OCI-LY1 (cell line): Measurements from ENCODE around the gene SLC1A2.

ENCODE experiments used
- H2AFZ ChIP-seq: fragments of 200-600 bp; sonication (generic), shearing (Covaris generic); 2 replicates; pipeline ENCODE4 v1.6.0; 2014; ENCODE audit warnings: antibody characterized with exemption, mild to moderate bottlenecking, low read length
- H3F3A ChIP-seq: fragments of 200-600 bp; sonication (generic), shearing (Covaris generic); 2 replicates; pipeline ENCODE4 v1.6.0; 2014; ENCODE audit warnings: mild to moderate bottlenecking, antibody characterized with exemption, low read length, moderate library complexity; ENCODE audit not compliant: insufficient read depth
- H3K27ac ChIP-seq: fragments of 200-600 bp; sonication (generic); 2 replicates; pipeline ENCODE4 v1.5.1; 2014; ENCODE audit warnings: low read length, mixed run types, mild to moderate bottlenecking, low read depth; ENCODE audit not compliant: poor library complexity, severe bottlenecking
- H3K27me3 ChIP-seq: fragments of 200-600 bp; sonication (generic); 2 replicates; pipeline ENCODE4 v1.6.0; 2014; ENCODE audit warnings: antibody characterized with exemption, mild to moderate bottlenecking, low read length, moderate library complexity; ENCODE audit not compliant: insufficient read depth
- H3K36me3 ChIP-seq: fragments of 200-600 bp; sonication (generic); 2 replicates; pipeline ENCODE4 v1.6.1; 2014; ENCODE audit warnings: mild to moderate bottlenecking, antibody characterized with exemption, low read length, moderate library complexity, mixed read lengths; ENCODE audit not compliant: insufficient read depth
- H3K4me1 ChIP-seq: fragments of 200-600 bp; sonication (generic); 2 replicates; pipeline ENCODE4 v1.5.1; 2014; ENCODE audit warnings: mild to moderate bottlenecking, low read length, moderate library complexity; ENCODE audit not compliant: insufficient read depth, severe bottlenecking
- H3K4me2 ChIP-seq: fragments of 200-600 bp; sonication (generic), shearing (Covaris generic); 2 replicates; pipeline ENCODE4 v1.6.1; 2014; ENCODE audit warnings: low read length
- H3K4me3 ChIP-seq: fragments of 200-600 bp; sonication (generic); 2 replicates; pipeline ENCODE4 v1.5.1; 2014; ENCODE audit warnings: low read length, low read depth, mild to moderate bottlenecking, mixed read lengths; ENCODE audit not compliant: poor library complexity, severe bottlenecking
- H3K79me2 ChIP-seq: fragments of 200-600 bp; shearing (Covaris generic); 2 replicates; pipeline ENCODE4 v1.6.1; 2016; ENCODE audit warnings: mixed run types, low read length, mixed read lengths; ENCODE audit not compliant: insufficient read depth
- H3K9ac ChIP-seq: fragments of 200-600 bp; sonication (generic), shearing (Covaris generic); 2 replicates; pipeline ENCODE4 v1.6.1; 2014; ENCODE audit warnings: mild to moderate bottlenecking, low read length, mixed read lengths
- H3K9me2 ChIP-seq: fragments of 200-600 bp; sonication (generic), shearing (Covaris generic); 2 replicates; pipeline ENCODE4 v1.6.1; 2014; ENCODE audit warnings: low read depth, mild to moderate bottlenecking, low read length, mixed read lengths
- H3K9me3 ChIP-seq: fragments of 200-600 bp; shearing (Covaris generic); 2 replicates; pipeline ENCODE4 v1.6.1; 2014; ENCODE audit warnings: low read length, mixed read lengths
- H4K20me1 ChIP-seq: fragments of 200-600 bp; sonication (generic), shearing (Covaris generic); 2 replicates; pipeline ENCODE4 v1.6.0; 2016; ENCODE audit warnings: mild to moderate bottlenecking, low read length; ENCODE audit not compliant: insufficient read depth
- CTCF ChIP-seq: fragments of 200-600 bp; sonication (generic), shearing (Covaris generic); IDR thresholded peaks from 2 replicates; pipeline ENCODE4 v1.5.1; 2017; ENCODE audit warnings: mild to moderate bottlenecking, antibody characterized with exemption, low read length, moderate library complexity, mixed read lengths
- EZH2 ChIP-seq: fragments of 200-600 bp; sonication (generic), shearing (Covaris generic); IDR thresholded peaks from 2 replicates; pipeline ENCODE4 v1.8.0; 2017; ENCODE audit warnings: borderline replicate concordance, mixed run types, mild to moderate bottlenecking, antibody characterized with exemption, low read length, moderate library complexity, mixed read lengths

The SLC1A2 gene

GRCh38 chr11:35426351-35426750, 7.0 kb upstream of the SLC1A2 start:
- Histone ChIP-seq H3K9me3 (no peaks in the 10 kb centered on the region), H3K27me3 (no peaks in the 10 kb centered on the region), H3K9me2 (no peaks in the 10 kb centered on the region), H3K4me3 (no peak overlapping the region), H3K27ac (no peak overlapping the region), H3K79me2 (no peaks in the 10 kb centered on the region), H3K36me3 (no peaks in the 10 kb centered on the region), H3K4me1 (no peaks in the 10 kb centered on the region), H3K9ac (no peak overlapping the region), H3F3A (no peaks in the 10 kb centered on the region), H4K20me1 (no peaks in the 10 kb centered on the region), H3K4me2 (no peak overlapping the region), H2AFZ (no peak overlapping the region)
- TF ChIP-seq CTCF (no peak), EZH2 (no peak)

GRCh38 chr11:35425603-35426212, 6.3 kb upstream of the SLC1A2 start:
- H3K4me1 ChIP-seq: no peaks in the 10 kb centered on the region
- H4K20me1 ChIP-seq: no peaks in the 10 kb centered on the region
- no peaks in the 10 kb centered on the region for H3K9me2 ChIP-seq
- no peak overlapping the region for H3K4me2 ChIP-seq
- no peaks in the 10 kb centered on the region for H3K36me3 ChIP-seq
- no peaks in the 10 kb centered on the region for H3F3A ChIP-seq
- no peak overlapping the region for H2AFZ ChIP-seq
- H3K9me3 ChIP-seq: no peaks in the 10 kb centered on the region
- H3K4me3 ChIP-seq: no peak overlapping the region
- no peak overlapping the region for H3K9ac ChIP-seq
- H3K27me3 ChIP-seq: no peaks in the 10 kb centered on the region
- TF ChIP-seq EZH2 (no peak), CTCF (no peak)
- no peaks in the 10 kb centered on the region for H3K79me2 ChIP-seq
- H3K27ac ChIP-seq: no peak overlapping the region

- no peaks in the 10 kb centered on the region for H3K9me2 ChIP-seq
- H3K79me2 ChIP-seq: no peaks in the 10 kb centered on the region
- H2AFZ ChIP-seq: no peak overlapping the region
- H3K4me1 ChIP-seq: no peaks in the 10 kb centered on the region
- TF ChIP-seq CTCF (no peak), EZH2 (no peak)
- no peaks in the 10 kb centered on the region for H3K36me3 ChIP-seq
- no peaks in the 10 kb centered on the region for H4K20me1 ChIP-seq
- no peak overlapping the region for H3K27ac ChIP-seq
- H3K4me2 ChIP-seq: no peak overlapping the region
- H3K9ac ChIP-seq: no peak overlapping the region
- H3F3A ChIP-seq: no peaks in the 10 kb centered on the region
- H3K9me3 ChIP-seq: no peaks in the 10 kb centered on the region
- H3K4me3 ChIP-seq: no peak overlapping the region
- H3K27me3 ChIP-seq: no peaks in the 10 kb centered on the region
Measured at GRCh38 chr11:35424157-35424940, 5.0 kb upstream of the SLC1A2 start.
